Adrenal gland (tissue), 12 donors: Measurements from ENCODE around the gene LDLRAD2. TPM values are rescaled to one million over a fixed set of nuclear protein-coding genes. Genes with fewer than 3 reads are reported as not detected.

Experiments
- DNase-seq, 7 donors: peaks; one replicate each; pipeline ENCODE4 v3.0.0-alpha.2; 2019 to 2020
- H3K27ac ChIP-seq, 5 donors: fragments of 200-600 bp; sonication (generic) in 4 of 5; 1 replicate in 3 of 5; 2 replicates in 2 of 5; pipeline versions ENCODE4 v1.5.1 to v1.8.0; 2016 to 2020; ENCODE audit warnings: mild to moderate bottlenecking in 1 of 5
- H3K27me3 ChIP-seq: fragments of 200-600 bp; 2 replicates; pipeline ENCODE4 v1.8.0; 2021
- H3K36me3 ChIP-seq, 2 donors: fragments of 200-600 bp; replicated peaks in 1 of 2; 1 replicate in 1 of 2; 2 replicates in 1 of 2; pipeline versions ENCODE4 v1.5.1 to v1.8.0; 2018 to 2022
- H3K4me1 ChIP-seq, 2 donors: fragments of 200-600 bp; replicated peaks in 1 of 2; 1 replicate in 1 of 2; 2 replicates in 1 of 2; pipeline versions ENCODE4 v1.5.1 to v1.8.0; 2018 to 2021
- H3K4me3 ChIP-seq, 4 donors: fragments of 200-600 bp; sonication (generic) in 3 of 4; one replicate each; pipeline ENCODE4 v1.5.1; 2016 to 2018
- H3K9me3 ChIP-seq, 3 donors: fragments of 200-600 bp; sonication (generic) in 1 of 3; replicated peaks in 1 of 3; 1 replicate in 2 of 3; 2 replicates in 1 of 3; pipeline versions ENCODE4 v1.5.1 to v1.8.0; 2016 to 2021
- POLR2A ChIP-seq, 2 donors: fragments of 450-650 bp; IDR thresholded peaks; one replicate each; pipeline ENCODE4 v1.6.1; 2017; ENCODE audit warnings: antibody characterized with exemption in 2 of 2, mild to moderate bottlenecking in 2 of 2, moderate library complexity in 1 of 2
- WGBS, 4 donors: extraction: QIAGEN DNeasy Blood & Tissue Kit in 2 of 4; methylation state at CpG; one replicate each; pipeline versions ENCODE4 v1.1.5 to v1.1.7; 2013 to 2017; 5-methylcytosine and 5-hydroxymethylcytosine counted together
- intact Hi-C, 2 donors: fragments of 100-400 bp; cut with DNase I; formaldehyde crosslinking; loops; one replicate each; pipeline versions ENCODE4 v1.14.1 to v1.15.0; 2022 to 2023
- polyA plus RNA-seq, 3 donors: library from polyadenylated mRNA; stranded (reverse); fragments of 200-250 nt in 2 of 3; fragments of 350-450 nt in 1 of 3; fragmentation: Illumina TruSeq in 1 of 3; extraction: RNeasy Lipid Tissue Mini Kit (QIAGEN cat#74804) in 1 of 3; gene quantifications; one replicate each; pipeline ENCODE4 v1.2.3, GENCODE V29; 2013 to 2014
- total RNA-seq, 9 donors: library from RNA; depleted of rRNA in 4 of 9; stranded (reverse); fragments of >200 nt in 4 of 9; fragments of 120-200 nt in 1 of 9; fragmentation: NEBNext Ultra II Directional in 1 of 9; extraction: Animal tissue kit (Norgen Biotek cat#: 25700) in 1 of 9; gene quantifications; one replicate each; pipeline versions ENCODE4 v1.1.0 to v1.2.4, GENCODE V29; 2013 to 2023
- TF ChIP-seq, protein P1 (sequence below), 6 experiments: fragments of 450-650 bp in 4 of 6; fragments of 200-600 bp in 2 of 6; sonication (generic) in 1 of 6; IDR thresholded peaks; 1 replicate in 5 of 6; 2 replicates in 1 of 6; pipeline versions ENCODE4 v1.5.1 to v1.8.0; 2016 to 2021; ENCODE audit warnings: antibody characterized with exemption in 6 of 6, mild to moderate bottlenecking in 2 of 6, moderate library complexity in 1 of 6
- donor health status: healthy with polysubstance abuse.
- donor health status: Bipolar disorder and iron deficiency.
- donor health status: DM: yes; HTN: yes; CAD: no.
- donor health status: DM: no; HTN: no; CAD: no.
- donor health status: DM: no; HTN: no; CAD: no.
- donor health status: DM: yes; HTN: yes; CAD: no.

LDLRAD2 gene
- total and polyA plus RNA-seq, 12 donors: 0.16 to 9.4 (median 1.1) TPM; not detected in 1

DNA sequence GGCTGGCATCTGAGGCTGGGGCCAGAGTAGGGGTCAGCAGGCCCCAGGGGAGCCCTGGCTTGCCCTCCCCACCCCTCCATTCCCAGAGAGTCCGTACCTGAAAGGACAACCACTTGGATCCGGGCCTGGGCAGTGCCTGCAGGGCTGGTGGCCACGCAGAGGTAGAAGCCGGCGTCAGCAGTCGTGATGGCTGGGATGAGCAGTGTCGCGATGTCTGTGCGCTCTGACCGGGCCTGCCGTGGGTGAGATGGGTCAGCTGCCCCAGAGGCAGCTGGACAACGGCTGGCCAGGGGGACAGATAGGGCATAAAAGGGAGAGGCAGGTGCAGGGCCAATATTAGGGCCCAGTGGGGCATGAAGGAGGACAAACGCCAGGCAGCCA lies 42.7 kb downstream of the LDLRAD2 start:
- peaks cover 0 to 95% of the 10 kb centered on the region in 2 donors for H3K36me3 ChIP-seq
- no peak overlapping the region for H3K27ac ChIP-seq
- no peak overlapping the region for H3K4me3 ChIP-seq
- no peaks in the 10 kb centered on the region for H3K4me1 ChIP-seq
- TF ChIP-seq, protein P1, sequence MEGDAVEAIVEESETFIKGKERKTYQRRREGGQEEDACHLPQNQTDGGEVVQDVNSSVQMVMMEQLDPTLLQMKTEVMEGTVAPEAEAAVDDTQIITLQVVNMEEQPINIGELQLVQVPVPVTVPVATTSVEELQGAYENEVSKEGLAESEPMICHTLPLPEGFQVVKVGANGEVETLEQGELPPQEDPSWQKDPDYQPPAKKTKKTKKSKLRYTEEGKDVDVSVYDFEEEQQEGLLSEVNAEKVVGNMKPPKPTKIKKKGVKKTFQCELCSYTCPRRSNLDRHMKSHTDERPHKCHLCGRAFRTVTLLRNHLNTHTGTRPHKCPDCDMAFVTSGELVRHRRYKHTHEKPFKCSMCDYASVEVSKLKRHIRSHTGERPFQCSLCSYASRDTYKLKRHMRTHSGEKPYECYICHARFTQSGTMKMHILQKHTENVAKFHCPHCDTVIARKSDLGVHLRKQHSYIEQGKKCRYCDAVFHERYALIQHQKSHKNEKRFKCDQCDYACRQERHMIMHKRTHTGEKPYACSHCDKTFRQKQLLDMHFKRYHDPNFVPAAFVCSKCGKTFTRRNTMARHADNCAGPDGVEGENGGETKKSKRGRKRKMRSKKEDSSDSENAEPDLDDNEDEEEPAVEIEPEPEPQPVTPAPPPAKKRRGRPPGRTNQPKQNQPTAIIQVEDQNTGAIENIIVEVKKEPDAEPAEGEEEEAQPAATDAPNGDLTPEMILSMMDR (IDR thresholded peaks at IDR 0.05): no peak
- no peak for TF ChIP-seq POLR2A (IDR thresholded peaks at IDR 0.05)
- no peaks in the 10 kb centered on the region for H3K27me3 ChIP-seq
- peak in 1 of 7 donors; percentile 15 for DNase-seq
- no peaks in the 10 kb centered on the region for H3K9me3 ChIP-seq
- intact Hi-C loops: no loop called here
- WGBS, 4 donors: 84 to 92% (median 90%) methylated on average over 7 to 13 of the region's 13 CpGs

DNA sequence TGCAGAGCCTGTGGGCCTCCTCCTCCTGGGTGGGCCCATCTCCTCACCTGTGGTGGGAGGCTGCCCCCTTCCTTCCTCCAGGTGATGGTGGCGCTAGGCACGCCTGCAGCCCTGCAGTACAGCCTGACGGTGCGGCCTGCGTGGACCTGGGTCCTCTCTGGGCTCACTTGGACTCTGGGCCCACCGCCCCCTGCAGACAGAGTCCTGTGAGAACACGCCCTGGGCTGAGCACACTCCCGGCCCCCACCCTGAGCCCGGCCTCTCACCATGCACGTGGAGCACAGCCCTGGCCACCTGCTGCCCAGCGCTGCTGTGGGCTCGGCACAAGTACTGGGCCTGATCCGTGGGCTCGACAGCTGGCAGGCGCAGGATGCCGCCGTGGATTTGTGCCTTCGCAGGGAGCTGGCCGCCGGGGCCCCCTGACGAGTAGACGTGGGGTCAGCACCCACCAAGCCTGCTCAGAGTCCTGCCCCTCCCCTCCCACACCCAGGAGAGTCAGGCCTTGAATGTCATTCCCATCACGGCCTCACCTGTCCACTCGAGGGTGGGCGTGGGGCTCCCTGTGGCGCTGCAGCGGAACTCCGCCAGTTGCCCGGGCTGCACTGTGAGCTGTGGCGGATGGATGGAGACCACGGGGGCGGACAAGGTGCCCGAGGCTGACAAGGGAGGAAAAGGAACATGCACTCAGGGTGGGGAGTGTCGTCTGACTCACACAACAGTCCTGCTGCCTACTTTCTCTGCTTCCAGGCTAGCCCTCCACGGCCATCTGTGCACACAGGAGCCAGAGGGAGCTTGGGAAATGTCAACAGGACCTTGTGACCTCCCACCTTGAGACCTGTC lies 43.4 kb downstream of the LDLRAD2 start:
- H3K27ac ChIP-seq: no peak overlapping the region
- no peaks in the 10 kb centered on the region for H3K4me1 ChIP-seq
- no peak for TF ChIP-seq POLR2A (IDR thresholded peaks at IDR 0.05)
- TF ChIP-seq, protein P1 (IDR thresholded peaks at IDR 0.05): no peak
- H3K4me3 ChIP-seq: no peak overlapping the region
- H3K9me3 ChIP-seq: no peaks in the 10 kb centered on the region
- peak in 1 of 7 donors; percentile 18 for DNase-seq
- H3K27me3 ChIP-seq: no peaks in the 10 kb centered on the region
- intact Hi-C loops: no loop called here
- H3K36me3 ChIP-seq: peaks cover 0 to 96% of the 10 kb centered on the region in 2 donors
- 80 to 92% (median 87%) methylated on average over 3 to 35 of the region's 35 CpGs for WGBS, 4 donors

DNA sequence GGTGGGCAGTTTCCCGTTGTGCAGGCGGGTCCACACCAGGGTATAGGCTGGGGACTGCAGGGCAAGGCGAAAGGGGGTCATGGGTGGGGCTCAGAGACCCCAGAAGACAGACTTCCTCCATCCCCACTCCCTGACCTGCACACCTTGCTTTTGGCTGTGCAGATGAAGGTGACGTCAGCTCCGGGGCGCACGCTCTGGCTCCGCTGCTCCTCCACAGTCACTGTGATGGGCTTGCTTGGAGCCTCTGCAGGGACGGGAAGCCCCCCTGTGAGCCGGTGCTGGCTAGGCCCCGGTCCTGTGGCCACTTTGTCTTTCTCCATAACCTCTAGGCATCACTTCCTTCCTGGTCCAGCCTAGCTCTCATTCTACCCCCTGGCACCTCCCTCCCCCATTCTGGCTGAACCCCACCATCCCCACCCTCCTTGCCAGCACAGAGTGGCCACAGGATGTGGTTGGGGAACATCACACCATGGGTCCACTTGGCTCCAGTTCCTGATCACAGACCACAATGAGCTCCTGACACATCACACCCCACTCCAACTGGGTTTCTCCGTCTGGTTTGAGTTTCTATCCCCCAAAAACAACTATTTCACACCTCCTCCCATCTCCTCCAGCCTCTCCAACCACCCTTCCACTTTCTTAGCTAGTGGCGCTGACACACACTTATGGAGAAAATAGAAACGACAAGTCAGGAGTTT lies 45.2 kb downstream of the LDLRAD2 start:
- Histone ChIP-seq H3K27ac (peak overlapping the region in 1 of 5 donors; percentile 27), H3K9me3 (no peaks in the 10 kb centered on the region), H3K36me3 (peaks cover 0 to 96% of the 10 kb centered on the region in 2 donors), H3K27me3 (no peaks in the 10 kb centered on the region), H3K4me3 (no peak overlapping the region), H3K4me1 (peaks cover 6 to 11% of the 10 kb centered on the region in 2 donors)
- peak in 1 of 7 donors; percentile 14 for DNase-seq
- TF ChIP-seq POLR2A (IDR thresholded peaks at IDR 0.05): no peak
- TF ChIP-seq, protein P1 (IDR thresholded peaks at IDR 0.05): no peak
- intact Hi-C loops: no loop called here
- WGBS, 4 donors: 75 to 83% (median 81%) methylated on average over 8 to 14 of the region's 14 CpGs
